Liver (tissue), 9 donors: Measurements from ENCODE around the gene RASGRP2. TPM values are rescaled to one million over a fixed set of nuclear protein-coding genes. Genes with fewer than 3 reads are reported as not detected.

Source experiments
- DNase-seq: peaks from one replicate; pipeline ENCODE4 v3.0.0-alpha.2; 2017; ENCODE audit warnings: low spot score
- H3K27ac ChIP-seq, 2 donors: one replicate each; pipeline ENCODE4 v1.7.0; 2013; ENCODE audit warnings: inconsistent platforms in 2 of 2, low read length in 2 of 2, control low read depth in 1 of 2, low read depth in 1 of 2, mild to moderate bottlenecking in 1 of 2
- H3K27me3 ChIP-seq, 4 donors: one replicate each; pipeline versions ENCODE4 v1.6.1 to v1.7.0; 2013; ENCODE audit warnings: low read length in 3 of 4, inconsistent platforms in 1 of 4, mild to moderate bottlenecking in 1 of 4, moderate library complexity in 1 of 4; ENCODE audit not compliant: control insufficient read depth in 4 of 4, insufficient read depth in 4 of 4
- H3K36me3 ChIP-seq, 4 donors: one replicate each; pipeline versions ENCODE4 v1.6.1 to v1.7.0; 2013; ENCODE audit warnings: low read length in 3 of 4, mild to moderate bottlenecking in 3 of 4, low read depth in 1 of 4, moderate library complexity in 1 of 4; ENCODE audit not compliant: control insufficient read depth in 4 of 4, insufficient read depth in 3 of 4
- H3K4me1 ChIP-seq, 4 donors: one replicate each; pipeline versions ENCODE4 v1.6.1 to v1.7.0; 2013; ENCODE audit warnings: low read length in 3 of 4, mild to moderate bottlenecking in 3 of 4, moderate library complexity in 1 of 4; ENCODE audit not compliant: control insufficient read depth in 4 of 4, insufficient read depth in 4 of 4
- H3K4me3 ChIP-seq, 3 donors: one replicate each; pipeline versions ENCODE4 v1.6.1 to v1.7.0; 2013; ENCODE audit warnings: low read length in 3 of 3, control low read depth in 1 of 3, low read depth in 1 of 3, mild to moderate bottlenecking in 1 of 3
- H3K9ac ChIP-seq, 2 donors: one replicate each; pipeline ENCODE4 v1.7.0; 2013; ENCODE audit warnings: low read length in 2 of 2, mild to moderate bottlenecking in 2 of 2, moderate library complexity in 2 of 2, control low read depth in 1 of 2, low read depth in 1 of 2
- H3K9me3 ChIP-seq, 4 donors: one replicate each; pipeline versions ENCODE4 v1.6.1 to v1.7.0; 2013; ENCODE audit warnings: low read length in 3 of 4; ENCODE audit not compliant: control insufficient read depth in 4 of 4
- CTCF ChIP-seq: fragments of 150-350 bp; IDR thresholded peaks from 2 replicates; pipeline ENCODE4 v1.5.1; 2017; ENCODE audit warnings: improper control_type of control experiment, low read depth, low read length; ENCODE audit not compliant: missing input control
- EGR1 ChIP-seq, 2 donors: IDR thresholded peaks; 2 replicates each; pipeline ENCODE4 v1.6.1; 2016 to 2018; ENCODE audit warnings: antibody characterized with exemption in 2 of 2, low read depth in 2 of 2
- FOXA1 ChIP-seq: IDR thresholded peaks from 2 replicates; pipeline ENCODE4 v1.6.1; 2016; ENCODE audit warnings: antibody characterized with exemption
- FOXA2 ChIP-seq: IDR thresholded peaks from 2 replicates; pipeline ENCODE4 v1.6.1; 2016; ENCODE audit warnings: antibody characterized with exemption
- HNF4A ChIP-seq, 2 donors: conservative IDR thresholded peaks; 2 replicates each; pipeline ENCODE4 v1.6.1; 2016; ENCODE audit warnings: antibody characterized with exemption in 2 of 2, mild to moderate bottlenecking in 2 of 2
- HNF4G ChIP-seq: IDR thresholded peaks from 2 replicates; pipeline ENCODE4 v1.6.1; 2016; ENCODE audit warnings: antibody characterized with exemption
- JUND ChIP-seq, 2 donors: IDR thresholded peaks; 2 replicates each; pipeline ENCODE4 v1.6.1; 2016; ENCODE audit warnings: antibody characterized with exemption in 2 of 2
- MAX ChIP-seq: IDR thresholded peaks from 2 replicates; pipeline ENCODE4 v1.6.1; 2016; ENCODE audit warnings: antibody characterized with exemption
- NR2F2 ChIP-seq: IDR thresholded peaks from 2 replicates; pipeline ENCODE4 v1.6.1; 2016; ENCODE audit warnings: antibody characterized with exemption
- REST ChIP-seq: IDR thresholded peaks from 2 replicates; pipeline ENCODE4 v1.6.1; 2016; ENCODE audit warnings: antibody characterized with exemption, mild to moderate bottlenecking
- RXRA ChIP-seq, 2 donors: IDR thresholded peaks; 2 replicates each; pipeline ENCODE4 v1.6.1; 2017 to 2018; ENCODE audit warnings: antibody characterized with exemption in 2 of 2, mild to moderate bottlenecking in 1 of 2
- TAF1 ChIP-seq: conservative IDR thresholded peaks from 2 replicates; pipeline ENCODE4 v1.6.1; 2016; ENCODE audit warnings: antibody characterized with exemption, mild to moderate bottlenecking
- YY1 ChIP-seq: IDR thresholded peaks from 2 replicates; pipeline ENCODE4 v1.6.1; 2016; ENCODE audit warnings: antibody characterized with exemption, mild to moderate bottlenecking
- ZBTB33 ChIP-seq: IDR thresholded peaks from 2 replicates; pipeline ENCODE4 v1.6.1; 2016; ENCODE audit warnings: antibody characterized with exemption
- WGBS: extraction: QIAGEN DNeasy Blood & Tissue Kit; methylation state at CpG from one replicate; pipeline ENCODE4 v1.1.7; 2013; 5-methylcytosine and 5-hydroxymethylcytosine counted together
- polyA plus RNA-seq, 2 donors: library from polyadenylated mRNA; stranded (reverse) in 1 of 2; unstranded in 1 of 2; fragments of 200-250 nt in 1 of 2; fragments of >200 nt in 1 of 2; fragmentation: Nextera tagmentation in 1 of 2; extraction: Ambion mirVana in 1 of 2; gene quantifications; one replicate each; pipeline versions ENCODE4 v1.2.1 to v1.2.3, GENCODE V29; 2013 to 2015
- total RNA-seq, 2 donors: library from RNA; depleted of rRNA; stranded (reverse); fragments of >200 nt; gene quantifications; one replicate each; pipeline ENCODE4 v1.2.3, GENCODE V29; 2014
- donor health status: healthy.
- donor health status: healthy.
- donor health status: healthy.
- donor health status: healthy.
- donor health status: healthy.

Gene RASGRP2
- total and polyA plus RNA-seq, 4 donors, result 2.7 to 14.9 (median 8.7) TPM

- Histone ChIP-seq H3K4me1 (peaks cover 14 to 43% (median 41%) of the 10 kb centered on the region in 4 donors), H3K27me3 (peaks cover 0 to 2% (median 0%) of the 10 kb centered on the region in 4 donors), H3K9me3 (no peaks in the 10 kb centered on the region), H3K27ac (no peak overlapping the region), H3K4me3 (no peak overlapping the region), H3K36me3 (peaks cover 0 to 3% (median 0%) of the 10 kb centered on the region in 4 donors), H3K9ac (no peak overlapping the region)
- no peak for DNase-seq
- 80% methylated on average over 7 of the region's 7 CpGs for WGBS
- no peak for TF ChIP-seq NR2F2
- no peak for TF ChIP-seq FOXA2
- TF ChIP-seq MAX, result no peak
- no peak for TF ChIP-seq EGR1 (IDR thresholded peaks at IDR 0.05; ENCODE audit: low read depth in 2 of 2)
- TF ChIP-seq ZBTB33, result no peak
These were observed 16.9 kb downstream of the RASGRP2 start for GRCh38 chr11:64726867-64727530.

GRCh38 chr11:64726211-64726641 is 17.7 kb downstream of the RASGRP2 start:
- TF ChIP-seq RXRA (IDR thresholded peaks at IDR 0.05) (no peak), CTCF (no peak), YY1 (no peak), TAF1 (no peak), REST (no peak), FOXA1 (no peak), JUND (IDR thresholded peaks at IDR 0.05) (no peak), HNF4A (conservative IDR thresholded peaks at IDR 0.05) (no peak), MAX (no peak), ZBTB33 (no peak), EGR1 (IDR thresholded peaks at IDR 0.05; ENCODE audit: low read depth in 2 of 2) (no peak), HNF4G (no peak)
- H3K27me3 ChIP-seq, result peaks cover 0 to 2% (median 0%) of the 10 kb centered on the region in 4 donors
- DNase-seq, result peak; percentile 35
- H3K9me3 ChIP-seq, result no peaks in the 10 kb centered on the region
- no peak overlapping the region for H3K9ac ChIP-seq
- no peak overlapping the region for H3K4me3 ChIP-seq
- WGBS, result 41% methylated on average over 9 of the region's 9 CpGs
- H3K4me1 ChIP-seq, result peaks cover 14 to 43% (median 41%) of the 10 kb centered on the region in 4 donors
- H3K27ac ChIP-seq, result no peak overlapping the region
- no peaks in the 10 kb centered on the region for H3K36me3 ChIP-seq
